GM21360 (cell line): ENCODE measurements around the gene SNX7.

Experiments
- ATAC-seq: cut with Tn5 transposase; IDR thresholded peaks from one replicate; pipeline ENCODE4 v1.9.1; 2021; ENCODE audit warnings: mild to moderate bottlenecking, moderate library complexity; ENCODE audit not compliant: unreplicated experiment

The SNX7 gene

GRCh38 chr1:98696077-98696476 lies 34.6 kb downstream of the SNX7 start:
- no peak for ATAC-seq

- ATAC-seq, result no peak
Observed at GRCh38 chr1:98697781-98698180, 36.3 kb downstream of the SNX7 start.

DNA sequence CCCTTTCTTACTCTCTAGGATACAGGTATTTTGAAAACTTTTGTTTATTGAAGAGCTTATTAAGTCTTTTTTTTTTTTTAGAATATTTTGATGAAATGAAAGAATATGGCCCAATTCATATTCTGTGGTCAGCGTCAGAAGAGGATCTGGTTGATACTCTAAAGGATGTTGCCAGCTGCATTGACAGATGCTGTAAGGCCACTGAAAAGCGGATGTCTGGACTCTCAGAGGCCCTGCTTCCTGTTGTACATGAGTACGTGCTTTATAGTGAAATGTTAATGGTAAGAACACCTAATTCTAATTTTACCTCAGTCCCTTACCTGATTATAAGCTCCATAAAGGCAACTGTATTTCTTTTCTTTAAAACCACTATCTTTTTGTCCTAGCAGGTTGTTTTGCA lies 37.1 kb downstream of the SNX7 start:
- ATAC-seq, result no peak

DNA sequence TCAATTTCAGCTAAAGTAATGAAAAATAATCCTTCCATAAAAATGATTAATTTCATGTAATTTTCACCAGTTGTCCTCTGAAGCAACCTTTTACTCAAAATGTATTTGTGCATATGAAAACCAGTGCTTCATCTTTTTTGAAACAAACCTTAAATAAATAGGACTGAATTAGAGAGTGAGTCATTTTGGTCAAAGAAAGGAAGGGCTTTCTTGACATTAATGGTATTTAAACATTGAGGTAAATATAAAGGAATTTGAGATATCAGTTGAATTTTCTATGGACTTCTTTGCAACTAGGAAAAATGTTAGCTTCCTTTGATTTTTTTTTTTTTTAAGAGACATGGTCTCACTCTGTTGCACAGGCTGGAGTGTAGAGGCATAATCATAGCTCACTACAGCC lies 38.7 kb downstream of the SNX7 start:
- no peak for ATAC-seq

- ATAC-seq, result no peak
Observed at GRCh38 chr1:98702976-98703375, 41.5 kb downstream of the SNX7 start.

DNA sequence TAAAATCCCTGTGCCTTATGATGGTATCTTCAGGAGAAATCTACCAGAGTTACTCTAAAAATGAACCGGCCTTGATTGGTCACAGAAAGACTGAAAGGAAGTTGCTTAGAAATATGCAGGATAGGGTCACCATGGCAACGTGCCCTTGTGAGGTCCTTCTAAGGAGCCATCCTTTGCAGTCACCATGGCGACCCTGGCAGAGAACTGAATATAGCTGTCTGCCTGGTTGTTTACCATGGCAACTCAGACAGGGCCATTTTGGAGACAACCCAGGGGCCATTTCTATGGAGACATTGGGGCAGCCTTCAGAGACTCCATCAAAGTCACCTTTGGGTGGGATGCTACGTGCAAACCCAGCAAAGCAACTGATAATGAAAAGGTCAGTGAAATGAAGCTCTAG lies 43.0 kb downstream of the SNX7 start:
- ATAC-seq, result no peak

GRCh38 chr1:98704971-98705370 lies 43.5 kb downstream of the SNX7 start:
- ATAC-seq, result no peak

DNA sequence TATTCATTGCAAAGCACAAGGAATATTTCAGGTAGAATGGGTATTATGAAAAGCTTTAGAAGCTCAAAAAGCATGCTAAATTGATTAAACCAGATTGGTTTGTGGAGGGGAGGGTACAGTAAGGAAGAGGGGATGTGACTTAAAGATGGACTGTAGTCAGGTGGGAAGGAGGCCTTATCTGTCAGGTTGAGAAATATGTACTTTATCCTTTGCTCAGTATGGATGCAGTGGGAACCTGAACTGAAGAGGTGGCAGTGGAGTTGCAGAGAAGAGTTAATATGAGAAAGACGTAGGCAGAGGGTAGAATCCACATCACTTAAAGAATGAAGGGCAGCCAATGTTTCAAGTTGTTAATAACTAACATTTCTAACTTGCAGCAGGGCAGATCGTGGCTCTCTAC lies 44.1 kb downstream of the SNX7 start:
- no peak for ATAC-seq

GRCh38 chr1:98706173-98706843 lies 44.8 kb downstream of the SNX7 start:
- no peak for ATAC-seq

GRCh38 chr1:98707556-98707955 lies 46.0 kb downstream of the SNX7 start:
- ATAC-seq, result no peak

GRCh38 chr1:98709906-98710305 lies 48.4 kb downstream of the SNX7 start:
- ATAC-seq, result no peak

DNA sequence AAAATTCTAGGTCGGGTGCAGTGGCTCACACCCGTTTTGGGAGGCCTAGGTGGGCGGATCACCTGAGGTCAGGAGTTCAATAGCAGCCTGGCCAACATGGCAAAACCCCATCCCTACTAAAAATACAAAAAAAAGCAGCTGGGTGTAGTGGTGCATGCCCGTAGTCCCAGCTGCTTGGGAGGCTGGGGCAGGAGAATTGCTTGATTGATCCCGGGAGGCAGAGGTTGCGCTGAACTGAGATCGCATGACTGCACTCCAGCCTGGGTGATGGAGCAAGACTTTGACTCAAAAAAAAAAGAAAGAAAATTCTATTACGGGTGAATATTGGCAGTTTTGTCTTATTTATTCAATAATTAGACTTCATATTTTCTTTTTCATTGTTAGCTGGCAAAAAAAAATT lies 62.1 kb downstream of the SNX7 start:
- no peak for ATAC-seq

- no peak for ATAC-seq
Observed at GRCh38 chr1:98732985-98733781, 71.7 kb downstream of the SNX7 start.

- no peak for ATAC-seq
Observed at GRCh38 chr1:98733782-98734112, 72.2 kb downstream of the SNX7 start.

- no peak for ATAC-seq
Observed at GRCh38 chr1:98735756-98736155, 74.2 kb downstream of the SNX7 start.

- no peak for ATAC-seq
Observed at GRCh38 chr1:98737835-98738234, 76.3 kb downstream of the SNX7 start.

GRCh38 chr1:98739762-98740161 lies 78.2 kb downstream of the SNX7 start:
- no peak for ATAC-seq

DNA sequence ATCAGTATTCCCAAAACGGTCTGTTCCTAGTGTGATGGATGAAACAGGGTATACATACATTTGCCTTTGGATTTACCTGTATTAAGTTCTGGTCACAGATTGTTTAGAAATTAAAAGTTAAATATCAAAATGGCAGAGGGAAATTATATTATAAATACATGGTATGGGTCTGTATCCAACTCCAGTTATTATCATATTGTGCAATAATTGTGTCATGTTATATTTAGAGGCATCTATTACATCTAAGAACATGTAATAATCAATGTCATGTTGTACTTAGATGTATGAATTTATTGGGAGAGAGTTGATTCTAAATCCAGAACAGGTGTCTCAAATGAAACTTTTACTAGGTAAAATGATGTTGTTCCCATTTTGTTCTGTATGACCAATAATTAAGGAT lies 79.6 kb downstream of the SNX7 start:
- no peak for ATAC-seq

- no peak for ATAC-seq
Observed at GRCh38 chr1:98749152-98749756, 87.7 kb downstream of the SNX7 start.

DNA sequence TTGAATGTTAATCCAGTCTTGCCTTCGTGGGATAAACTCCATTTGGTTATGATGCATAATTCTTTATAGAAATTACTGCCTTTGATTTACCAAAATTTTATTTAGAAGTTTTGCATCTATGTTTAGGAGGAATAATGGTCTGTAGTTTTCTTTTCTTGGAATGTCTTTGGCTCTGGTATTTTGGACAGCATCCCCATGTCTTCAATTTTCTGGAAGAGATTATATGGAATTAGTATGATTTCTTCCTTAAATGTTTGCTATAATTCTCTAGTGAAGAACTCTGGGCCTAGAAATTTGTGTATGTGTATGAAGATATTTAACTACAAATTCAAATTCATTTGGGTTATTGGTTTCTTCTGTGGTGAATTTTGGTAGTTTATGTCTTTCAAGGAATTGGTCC lies 92.7 kb downstream of the SNX7 start:
- no peak for ATAC-seq

- ATAC-seq, result no peak
Observed at GRCh38 chr1:98761219-98761865, 99.8 kb downstream of the SNX7 start.
